Upper lobe of left lung (tissue), 6 donors: ENCODE measurements around the gene SFXN5. TPM values are rescaled to one million over a fixed set of nuclear protein-coding genes. Genes with fewer than 3 reads are reported as not detected.

Experiments used
- ATAC-seq, 2 donors: fragments of 200-7000 bp; cut with Tn5 transposase; one replicate each; pipeline ENCODE4 v1.9.1; 2022; ENCODE audit warnings: mild to moderate bottlenecking in 2 of 2, moderate library complexity in 2 of 2; ENCODE audit not compliant: low FRiP score in 2 of 2
- DNase-seq, 2 donors: peaks; one replicate each; pipeline ENCODE4 v3.0.0-alpha.2; 2019 to 2020
- H3K27ac ChIP-seq, 4 donors: fragments of 200-600 bp; sonication (generic); one replicate each; pipeline ENCODE4 v1.5.1; 2016 to 2019
- H3K27me3 ChIP-seq, 4 donors: fragments of 200-600 bp; sonication (generic); one replicate each; pipeline ENCODE4 v1.5.1; 2017 to 2019
- H3K36me3 ChIP-seq, 4 donors: fragments of 200-600 bp; sonication (generic); one replicate each; pipeline ENCODE4 v1.5.1; 2016 to 2019
- H3K4me1 ChIP-seq, 4 donors: fragments of 200-600 bp; sonication (generic); one replicate each; pipeline ENCODE4 v1.5.1; 2018 to 2019
- H3K4me3 ChIP-seq, 4 donors: fragments of 200-600 bp; sonication (generic); one replicate each; pipeline ENCODE4 v1.5.1; 2017 to 2019; ENCODE audit warnings: mild to moderate bottlenecking in 2 of 4, moderate library complexity in 1 of 4
- H3K9me3 ChIP-seq, 4 donors: fragments of 200-600 bp; sonication (generic); one replicate each; pipeline ENCODE4 v1.5.1; 2018 to 2019
- EP300 ChIP-seq, 4 donors: sonication (generic); formaldehyde crosslinking; IDR thresholded peaks; one replicate each; pipeline ENCODE4 v1.5.1; 2017; ENCODE audit warnings: antibody characterized with exemption in 4 of 4, control low read depth in 2 of 4
- POLR2A ChIP-seq, 4 donors: fragments of 450-650 bp; IDR thresholded peaks; one replicate each; pipeline ENCODE4 v1.5.1; 2016 to 2017; ENCODE audit warnings: antibody characterized with exemption in 4 of 4, mild to moderate bottlenecking in 2 of 4
- POLR2AphosphoS5 ChIP-seq, 2 donors: sonication (generic); formaldehyde crosslinking; IDR thresholded peaks; one replicate each; pipeline ENCODE4 v1.5.1; 2017; ENCODE audit warnings: antibody characterized with exemption in 2 of 2
- WGBS, 2 donors: methylation state at CpG; one replicate each; pipeline ENCODE4 v1.1.5; 2017 to 2018; 5-methylcytosine and 5-hydroxymethylcytosine counted together
- total RNA-seq, 6 donors: library from RNA; depleted of rRNA in 4 of 6; stranded (reverse); fragments of >200 nt in 4 of 6; gene quantifications; one replicate each; pipeline versions ENCODE4 v1.1.0 to v1.2.1, GENCODE V29; 2016 to 2021
- TF ChIP-seq, protein P1 (sequence below), 6 experiments: fragments of 450-650 bp in 4 of 6; fragments of 200-600 bp in 2 of 6; sonication (generic) in 2 of 6; IDR thresholded peaks; one replicate each; pipeline ENCODE4 v1.5.1; 2016 to 2019; ENCODE audit warnings: antibody characterized with exemption in 6 of 6
- donor health status: DM: no; HTN: no; CAD: no; lungs with moderate emphysema.
- donor health status: DM: no; HTN: yes; CAD: no; lungs with severe emphysema.

Gene SFXN5
- total RNA-seq, 6 donors from 2014 or later = 10.8 to 44.0 (median 13.7) TPM

DNA sequence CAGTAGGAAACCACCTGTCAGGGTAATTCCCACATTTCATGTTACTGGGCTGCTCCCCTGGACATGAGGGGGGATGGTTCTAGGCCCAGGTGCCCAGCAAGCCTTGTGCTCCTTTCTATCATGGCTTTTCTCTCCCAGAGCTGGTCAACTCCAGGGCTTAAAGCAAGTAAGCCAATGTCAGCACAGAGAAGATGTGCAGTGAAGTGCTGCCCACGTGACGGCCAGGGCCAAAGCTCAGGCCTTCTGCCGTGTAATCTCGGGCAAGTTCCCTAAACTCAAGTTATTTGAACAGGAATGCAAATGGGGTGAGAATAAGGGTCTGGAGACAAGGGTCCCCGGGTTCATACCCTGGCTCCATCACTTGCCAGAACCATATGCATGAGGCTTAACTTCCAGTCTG is 16.5 kb downstream of the SFXN5 start:
- WGBS, 2 donors = 78 to 89% methylated on average over 1 to 5 of the region's 5 CpGs
- TF ChIP-seq POLR2A (IDR thresholded peaks at IDR 0.05) = no peak
- TF ChIP-seq POLR2AphosphoS5 (IDR thresholded peaks at IDR 0.05) = no peak
- no peak for TF ChIP-seq EP300 (IDR thresholded peaks at IDR 0.05)
- TF ChIP-seq, protein P1, sequence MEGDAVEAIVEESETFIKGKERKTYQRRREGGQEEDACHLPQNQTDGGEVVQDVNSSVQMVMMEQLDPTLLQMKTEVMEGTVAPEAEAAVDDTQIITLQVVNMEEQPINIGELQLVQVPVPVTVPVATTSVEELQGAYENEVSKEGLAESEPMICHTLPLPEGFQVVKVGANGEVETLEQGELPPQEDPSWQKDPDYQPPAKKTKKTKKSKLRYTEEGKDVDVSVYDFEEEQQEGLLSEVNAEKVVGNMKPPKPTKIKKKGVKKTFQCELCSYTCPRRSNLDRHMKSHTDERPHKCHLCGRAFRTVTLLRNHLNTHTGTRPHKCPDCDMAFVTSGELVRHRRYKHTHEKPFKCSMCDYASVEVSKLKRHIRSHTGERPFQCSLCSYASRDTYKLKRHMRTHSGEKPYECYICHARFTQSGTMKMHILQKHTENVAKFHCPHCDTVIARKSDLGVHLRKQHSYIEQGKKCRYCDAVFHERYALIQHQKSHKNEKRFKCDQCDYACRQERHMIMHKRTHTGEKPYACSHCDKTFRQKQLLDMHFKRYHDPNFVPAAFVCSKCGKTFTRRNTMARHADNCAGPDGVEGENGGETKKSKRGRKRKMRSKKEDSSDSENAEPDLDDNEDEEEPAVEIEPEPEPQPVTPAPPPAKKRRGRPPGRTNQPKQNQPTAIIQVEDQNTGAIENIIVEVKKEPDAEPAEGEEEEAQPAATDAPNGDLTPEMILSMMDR (IDR thresholded peaks at IDR 0.05) = no peak
- Histone ChIP-seq H3K36me3 (peaks cover 0 to 21% (median 10%) of the 10 kb centered on the region in 4 donors), H3K27me3 (no peaks in the 10 kb centered on the region), H3K9me3 (peaks cover 0 to 14% (median 2%) of the 10 kb centered on the region in 4 donors), H3K4me3 (no peak overlapping the region), H3K4me1 (no peaks in the 10 kb centered on the region), H3K27ac (no peak overlapping the region)
- no peak for ATAC-seq
- no peak for DNase-seq

DNA sequence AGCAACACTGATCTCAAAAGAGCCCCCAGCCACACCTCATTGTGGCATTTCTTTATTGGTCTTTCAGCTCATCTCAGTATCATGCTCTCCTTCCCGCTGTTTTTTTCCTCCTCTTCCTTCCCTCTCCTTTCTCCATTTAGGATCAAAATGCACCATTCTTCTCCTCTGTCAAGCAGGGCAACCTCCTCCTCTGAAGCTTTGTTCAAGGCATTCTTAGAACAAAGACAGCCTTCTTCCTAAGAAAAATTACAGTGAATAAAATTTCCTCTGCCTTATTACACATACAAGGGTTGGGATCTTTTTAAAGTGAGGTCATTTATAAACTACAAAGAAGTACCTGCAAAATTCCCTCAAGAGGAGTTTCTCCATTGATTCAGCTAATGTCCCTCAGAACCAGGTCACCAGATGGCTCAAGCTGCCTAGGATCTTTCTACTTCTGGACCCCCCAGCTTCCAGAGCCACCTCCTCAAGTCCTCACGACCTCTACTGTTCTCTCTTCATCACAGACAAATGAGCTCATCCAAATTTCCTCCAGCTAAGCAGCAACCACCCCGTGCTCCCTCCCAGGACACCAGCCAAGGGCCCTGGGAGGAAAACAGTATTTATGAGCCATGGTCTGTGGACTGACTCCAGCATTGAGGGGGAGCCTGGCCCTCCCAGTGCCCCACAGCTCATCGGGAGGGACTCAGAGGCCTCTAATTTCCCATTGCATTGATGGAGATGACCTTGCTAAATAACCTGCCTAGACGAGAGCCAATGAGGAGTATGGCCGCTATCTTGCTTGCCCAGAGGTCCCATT is 18.0 kb downstream of the SFXN5 start:
- WGBS, 2 donors = 83 to 86% methylated on average over 6 of the region's 6 CpGs
- Histone ChIP-seq H3K4me3 (no peak overlapping the region), H3K9me3 (peaks cover 0 to 14% (median 2%) of the 10 kb centered on the region in 4 donors), H3K27ac (no peak overlapping the region), H3K36me3 (peaks cover 0 to 21% (median 10%) of the 10 kb centered on the region in 4 donors), H3K27me3 (no peaks in the 10 kb centered on the region), H3K4me1 (no peaks in the 10 kb centered on the region)
- ATAC-seq = peak in 1 of 2 donors; percentile 44
- TF ChIP-seq POLR2A (IDR thresholded peaks at IDR 0.05) (no peak), EP300 (IDR thresholded peaks at IDR 0.05) (no peak), POLR2AphosphoS5 (IDR thresholded peaks at IDR 0.05) (no peak)
- TF ChIP-seq, protein P1 (IDR thresholded peaks at IDR 0.05) = no peak
- DNase-seq = no peak

DNA sequence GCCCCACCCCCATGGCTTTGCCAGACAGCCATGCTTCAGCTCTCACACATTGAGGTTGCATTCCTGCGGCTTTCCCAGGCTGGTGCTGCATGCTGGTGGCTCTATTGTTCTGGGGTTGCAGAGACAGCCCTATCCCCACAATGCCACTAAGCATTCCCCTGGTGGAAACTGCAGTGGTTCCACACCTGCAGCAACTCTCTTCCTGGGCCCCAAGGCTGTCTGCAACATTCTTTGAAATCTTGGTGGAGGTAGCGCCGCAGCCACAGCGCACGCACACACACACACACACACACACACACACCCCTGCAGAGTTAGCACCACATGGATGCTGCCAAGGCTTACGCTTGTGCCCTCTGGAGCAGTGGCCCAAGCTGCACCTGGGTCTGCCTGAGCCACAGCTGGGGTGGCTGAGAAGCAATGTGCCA is 21.4 kb downstream of the SFXN5 start:
- DNase-seq (no peak), ATAC-seq (peak in 1 of 2 donors; percentile 37)
- 81 to 100% methylated on average over 2 to 6 of the region's 6 CpGs for WGBS, 2 donors
- Histone ChIP-seq H3K4me1 (no peaks in the 10 kb centered on the region), H3K36me3 (no peaks in the 10 kb centered on the region), H3K27ac (no peak overlapping the region), H3K4me3 (no peak overlapping the region), H3K9me3 (no peaks in the 10 kb centered on the region), H3K27me3 (no peaks in the 10 kb centered on the region)
- no peak for TF ChIP-seq POLR2AphosphoS5 (IDR thresholded peaks at IDR 0.05)
- no peak for TF ChIP-seq POLR2A (IDR thresholded peaks at IDR 0.05)
- no peak for TF ChIP-seq EP300 (IDR thresholded peaks at IDR 0.05)
- TF ChIP-seq, protein P1 (IDR thresholded peaks at IDR 0.05) = no peak

DNA sequence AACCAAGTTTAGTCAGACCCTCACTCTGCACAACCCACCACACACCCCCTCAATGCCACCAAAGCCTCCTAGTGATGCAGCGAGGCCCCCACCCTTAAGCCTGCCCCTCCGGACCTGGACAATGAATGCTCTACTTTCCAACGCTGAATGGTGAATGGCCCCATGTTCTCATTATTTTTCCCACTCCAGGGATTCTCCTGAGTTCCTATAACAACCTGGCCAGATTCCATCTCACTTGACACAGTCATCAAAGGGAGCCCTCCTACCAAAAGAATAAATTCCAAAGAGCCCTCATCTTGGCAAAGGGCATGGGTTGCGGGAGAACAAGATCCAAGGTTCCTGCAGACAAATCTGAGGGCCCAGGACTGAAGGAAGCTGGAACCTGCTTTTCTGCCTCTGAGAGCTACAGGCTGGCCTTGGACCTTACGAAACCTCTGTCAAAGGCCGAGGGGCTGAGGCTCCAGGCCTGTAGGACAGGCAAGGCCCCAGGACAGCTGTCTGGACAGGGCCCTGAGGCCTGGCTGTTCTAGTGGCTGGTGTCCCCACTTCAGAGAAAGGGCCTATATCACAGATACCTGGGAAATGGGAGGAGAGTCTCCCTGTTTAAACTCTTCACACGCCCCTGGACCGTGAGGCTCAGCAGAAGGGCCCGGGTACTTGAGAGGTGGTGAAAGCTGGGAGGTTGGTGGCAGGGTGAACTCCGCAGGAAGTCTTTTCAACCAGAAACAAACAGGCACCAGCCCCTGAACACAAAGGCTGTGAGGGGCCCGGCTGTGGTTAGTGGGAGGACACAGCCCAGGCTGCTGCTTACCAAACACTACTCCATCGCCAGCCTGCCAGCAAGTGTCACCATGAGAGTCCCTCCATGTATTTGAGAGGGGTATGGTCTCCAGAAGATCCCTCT is 27.3 kb downstream of the SFXN5 start:
- DNase-seq (no peak), ATAC-seq (peak in 1 of 2 donors; percentile 54)
- Histone ChIP-seq H3K4me3 (no peak overlapping the region), H3K9me3 (no peaks in the 10 kb centered on the region), H3K27me3 (no peaks in the 10 kb centered on the region), H3K27ac (no peak overlapping the region), H3K36me3 (peaks cover 0 to 12% (median 0%) of the 10 kb centered on the region in 4 donors), H3K4me1 (no peaks in the 10 kb centered on the region)
- TF ChIP-seq POLR2A (IDR thresholded peaks at IDR 0.05) = no peak
- TF ChIP-seq POLR2AphosphoS5 (IDR thresholded peaks at IDR 0.05) = no peak
- no peak for TF ChIP-seq EP300 (IDR thresholded peaks at IDR 0.05)
- TF ChIP-seq, protein P1 (IDR thresholded peaks at IDR 0.05) = no peak
- WGBS, 2 donors = 77 to 89% methylated on average over 10 to 12 of the region's 12 CpGs
